SH-SY5Y (cell line): ENCODE measurements around the gene LMNA.

Experiments
- GATA2 ChIP-seq: IDR thresholded peaks from 2 replicates; pipeline ENCODE4 v1.6.1; 2011; ENCODE audit warnings: mild to moderate bottlenecking, low read depth, low read length
- GATA3 ChIP-seq: IDR thresholded peaks from 2 replicates; pipeline ENCODE4 v1.6.1; 2011; ENCODE audit warnings: low read depth, mild to moderate bottlenecking, low read length, moderate library complexity

GRCh38 chr1:156097499-156098178 is 16.9 kb upstream of the LMNA start:
- TF ChIP-seq GATA2, result no peak
- TF ChIP-seq GATA3, result no peak
